Measurements from ENCODE around the gene CDK5R2.

CDK5R2 gene

GRCh38 chr2:218990052-218990451 is 30.6 kb downstream of the CDK5R2 start:
- DNase-seq, result no peak

DNA sequence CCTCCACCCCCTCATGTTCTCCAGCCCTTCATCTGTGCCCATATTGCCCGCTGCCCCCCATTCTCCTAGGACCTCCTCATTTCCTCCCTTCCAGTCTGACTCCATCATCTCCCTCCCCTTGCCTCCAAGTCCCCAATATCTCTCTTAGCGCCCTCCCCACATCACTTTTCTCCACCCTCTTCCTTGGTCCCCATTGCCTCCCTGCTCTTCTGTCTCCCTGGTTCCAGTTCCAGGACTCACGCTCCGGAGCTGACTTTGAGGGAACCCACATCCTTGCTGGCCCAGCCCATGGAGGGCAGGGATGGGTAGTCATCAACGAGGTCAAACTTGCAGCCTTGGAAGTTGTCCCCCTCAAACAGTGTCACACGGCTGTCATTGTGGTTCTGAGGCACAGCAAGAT is 31.1 kb downstream of the CDK5R2 start:
- no peak for DNase-seq

- no peak for DNase-seq
Observed at GRCh38 chr2:218991674-218992168, 32.3 kb downstream of the CDK5R2 start.

DNA sequence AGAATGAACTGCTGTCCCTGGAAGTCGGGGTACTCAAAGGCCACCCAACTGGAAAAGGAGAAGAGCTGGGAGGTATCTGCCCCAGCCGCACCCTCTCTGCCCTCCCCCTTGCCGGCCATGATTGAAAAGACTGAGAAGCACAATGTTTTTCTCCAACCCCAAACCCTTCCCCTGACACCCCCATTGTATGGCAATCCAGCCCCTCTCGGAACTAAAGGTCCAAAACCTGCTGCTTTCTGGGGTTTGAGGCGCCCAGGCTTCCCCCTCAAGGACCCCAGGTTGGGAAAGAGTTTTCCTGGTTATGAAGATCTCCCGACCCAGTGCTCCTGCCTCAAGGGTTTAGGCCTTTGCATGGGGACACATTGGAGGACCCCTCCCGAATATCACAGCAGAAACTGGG is 32.7 kb downstream of the CDK5R2 start:
- no peak for DNase-seq

- no peak for DNase-seq
Observed at GRCh38 chr2:218992703-218993344, 33.4 kb downstream of the CDK5R2 start.

GRCh38 chr2:218993345-218994315 is 34.2 kb downstream of the CDK5R2 start, which contains the start of gene CRYBA2:
Gene CRYBA2 (minus strand): TSS chr2:218993422. CDS start chr2:218993176, 246 bp downstream.
- DNase-seq, result no peak

DNA sequence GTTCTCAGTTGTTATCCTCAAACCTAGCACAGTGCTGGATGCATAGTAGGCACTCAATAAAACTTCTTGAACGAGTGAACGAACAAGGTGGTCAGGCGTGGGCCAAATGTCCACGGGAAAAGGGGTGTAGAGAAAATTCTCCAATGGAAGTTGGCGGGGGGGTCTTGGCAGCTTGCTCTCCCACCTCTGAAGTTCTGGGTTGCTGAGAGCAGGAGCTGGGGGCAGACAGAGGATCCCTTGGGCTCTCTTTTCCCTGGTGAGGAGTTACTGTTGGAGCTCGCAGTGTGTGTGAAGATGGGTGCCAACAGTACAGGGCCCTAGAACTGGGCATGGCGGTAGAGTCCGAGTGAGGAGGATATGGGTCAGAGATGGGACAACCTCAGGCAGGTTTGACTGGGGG is 36.1 kb downstream of the CDK5R2 start:
- no peak for DNase-seq

DNA sequence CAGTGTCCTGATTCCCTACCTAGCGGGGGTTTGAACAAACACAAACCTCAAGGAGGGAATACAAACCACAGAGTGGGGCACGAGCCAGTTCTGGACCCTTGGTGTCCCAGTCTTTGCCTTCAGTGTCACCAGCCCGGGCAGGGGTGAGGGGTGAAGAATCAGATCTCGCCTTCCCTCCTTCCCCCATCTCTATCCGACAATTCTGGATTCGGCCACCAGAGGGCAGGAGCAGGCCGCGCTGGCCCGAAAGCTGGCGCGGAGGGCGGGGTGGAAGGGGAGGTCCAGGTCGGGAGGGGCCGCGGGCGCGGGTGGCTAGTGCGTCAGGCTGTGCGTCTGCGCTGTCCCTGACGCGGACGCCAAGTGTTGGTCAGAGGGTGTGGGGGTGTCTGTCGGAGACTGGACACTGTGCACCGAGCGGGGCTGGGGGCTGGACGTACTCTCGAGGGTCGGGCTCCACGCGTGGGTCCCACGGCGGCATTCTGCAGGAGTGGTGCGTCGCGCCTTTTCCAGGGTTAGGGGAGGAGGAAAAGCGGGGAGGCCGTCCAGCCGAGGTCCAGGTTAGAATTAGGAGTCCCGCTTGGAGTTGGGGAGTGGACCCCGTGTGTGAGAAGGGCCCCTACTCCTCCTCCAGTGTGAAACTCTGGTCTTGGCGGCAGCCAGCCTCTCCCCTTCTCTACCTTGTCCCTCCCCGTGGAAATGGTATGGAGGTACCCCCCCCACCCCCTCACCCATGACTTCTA is 36.7 kb downstream of the CDK5R2 start:
- peak; percentile 86 for DNase-seq

DNA sequence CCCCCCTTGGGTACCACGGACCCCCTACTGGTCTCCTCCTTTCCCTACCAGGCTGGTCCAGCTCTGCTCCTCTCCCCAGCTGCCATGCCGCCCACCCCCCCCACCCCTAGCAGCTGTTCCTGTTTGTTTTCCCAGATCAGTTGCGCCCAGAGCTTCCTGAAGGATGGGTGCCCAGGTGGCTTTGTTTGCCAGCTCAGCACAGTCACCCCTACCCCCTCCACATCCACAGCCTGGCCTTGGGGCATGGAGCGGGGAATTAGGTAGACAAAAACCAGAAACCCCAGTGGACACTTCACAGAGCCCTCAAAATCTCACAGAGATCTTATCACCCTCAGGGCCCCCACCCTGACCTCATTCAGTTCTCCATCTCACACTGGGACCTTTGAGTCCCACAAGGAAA is 37.5 kb downstream of the CDK5R2 start:
- no peak for DNase-seq

DNA sequence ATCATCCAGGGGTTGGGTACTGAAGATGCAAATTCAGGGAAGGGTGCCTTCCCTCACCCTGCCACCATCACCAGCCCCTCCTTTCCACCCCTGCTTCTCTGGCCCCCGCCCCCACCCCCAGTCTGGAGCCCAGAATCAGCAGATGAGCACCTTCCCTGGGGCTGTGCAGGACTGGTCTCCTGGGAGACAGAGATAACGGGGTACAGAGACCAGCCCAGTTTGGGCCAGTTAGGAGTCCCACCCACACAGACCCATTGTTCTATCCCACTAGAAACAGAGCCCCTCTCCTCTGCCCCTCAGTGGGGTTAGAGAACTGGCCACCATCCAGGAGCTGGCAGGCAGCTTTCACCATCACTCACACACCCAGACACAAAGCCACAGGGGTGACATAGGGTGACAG is 38.3 kb downstream of the CDK5R2 start:
- no peak for DNase-seq

DNA sequence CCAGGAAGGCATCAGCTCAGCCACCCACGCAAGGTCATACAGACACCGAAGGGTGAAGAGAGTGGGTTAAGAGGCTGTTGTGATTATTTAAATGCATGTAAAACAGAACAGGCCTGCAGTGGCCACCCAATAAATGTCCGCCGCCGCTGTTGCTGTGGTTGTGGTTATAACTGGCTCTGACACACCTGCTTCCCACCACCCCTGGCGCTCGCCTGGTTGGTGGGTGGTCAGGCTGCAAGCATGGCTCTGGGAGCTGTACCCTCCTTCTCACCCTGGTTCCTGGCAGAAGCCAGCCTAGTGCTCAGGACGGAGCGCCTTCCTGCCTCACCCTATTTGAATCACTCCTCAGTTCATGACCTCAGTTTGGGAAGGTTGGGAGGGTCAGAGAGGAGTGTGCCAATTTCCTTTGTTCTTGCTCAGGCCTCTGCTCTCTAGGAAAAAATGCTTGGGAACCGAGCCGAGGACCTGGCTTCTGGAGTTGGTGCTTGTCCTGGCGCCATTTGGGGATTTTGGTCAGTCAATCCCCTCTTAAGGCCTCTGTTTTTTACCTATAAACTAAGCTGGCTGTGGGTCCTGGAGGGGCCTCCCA is 39.0 kb downstream of the CDK5R2 start:
- no peak for DNase-seq

GRCh38 chr2:218999021-218999880 is 39.8 kb downstream of the CDK5R2 start:
- DNase-seq, result no peak

GRCh38 chr2:218999881-219000568 is 40.6 kb downstream of the CDK5R2 start:
- no peak for DNase-seq

DNA sequence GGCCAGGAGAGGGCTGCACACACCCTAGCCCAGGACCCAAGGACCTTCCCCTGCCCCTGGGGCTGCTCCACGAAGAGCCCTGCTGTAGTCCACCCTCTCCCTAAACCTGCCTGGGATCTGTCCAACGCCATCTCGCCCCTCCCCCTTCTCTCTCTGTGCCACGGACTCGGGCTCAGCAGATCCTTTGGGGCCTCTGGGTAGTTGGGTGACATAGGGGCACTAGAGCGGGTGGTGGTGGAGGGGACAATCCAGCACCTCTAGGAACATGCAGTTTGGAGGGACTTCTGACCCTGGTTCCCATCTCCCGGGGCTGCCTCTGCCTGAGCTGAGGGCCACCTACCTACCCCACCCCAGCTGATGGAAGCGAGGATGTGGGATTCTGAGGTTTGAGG is 41.1 kb downstream of the CDK5R2 start:
- no peak for DNase-seq

- DNase-seq, result no peak
Observed at GRCh38 chr2:219001100-219001576, 41.7 kb downstream of the CDK5R2 start.

- no peak for DNase-seq
Observed at GRCh38 chr2:219001577-219002394, 42.3 kb downstream of the CDK5R2 start.

GRCh38 chr2:219002395-219003266 is 43.2 kb downstream of the CDK5R2 start:
- no peak for DNase-seq

DNA sequence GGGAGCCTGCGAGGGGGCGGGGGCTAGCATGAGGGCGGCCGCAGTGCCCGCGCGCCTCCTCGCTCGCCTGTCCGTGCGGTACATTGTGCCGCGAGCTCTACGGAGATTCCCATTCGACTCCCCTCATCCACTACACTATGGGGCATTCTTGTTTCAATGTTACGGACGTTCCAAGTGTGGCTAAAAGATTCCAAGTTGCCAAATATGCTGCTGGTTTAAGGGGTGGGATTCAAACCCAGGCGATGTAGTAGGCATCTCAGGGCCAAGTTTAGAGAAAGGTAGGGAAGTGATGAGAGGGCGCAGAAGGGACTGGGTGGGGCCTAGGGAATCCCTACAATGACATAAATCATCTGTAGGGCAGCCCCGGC is 43.8 kb downstream of the CDK5R2 start:
- DNase-seq, result no peak

DNA sequence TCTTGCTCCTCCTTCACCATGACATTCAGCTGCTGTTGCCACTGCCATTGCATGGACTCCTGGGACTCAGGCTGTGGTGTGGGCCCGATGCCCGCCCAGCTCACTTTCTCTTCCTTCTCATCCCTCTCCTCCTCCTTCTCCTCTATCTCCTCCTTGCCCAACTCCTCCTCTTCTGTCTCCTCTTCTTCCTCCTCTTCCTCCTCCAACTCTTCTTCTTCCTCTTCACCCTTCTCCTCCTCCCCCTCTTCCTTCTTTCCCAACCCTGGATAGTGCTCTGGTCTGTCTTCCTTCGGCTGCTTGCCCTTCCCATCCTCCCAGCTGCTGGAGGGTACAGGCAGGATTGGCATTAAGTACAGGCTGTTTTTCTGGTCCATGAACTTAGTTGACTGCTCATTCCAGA is 44.5 kb downstream of the CDK5R2 start:
- no peak for DNase-seq

Data from right forelimb (tissue), 1 donor.